Spleen (tissue), 11 donors: ENCODE measurements around the gene PCCB. TPM values are rescaled to one million over a fixed set of nuclear protein-coding genes. Genes with fewer than 3 reads are reported as not detected.
"Not testable (repeated sequence)": the region's sequence is repeated elsewhere in the genome, so short reads cannot be mapped to it uniquely, and the experiment has no call there.

Source experiments
- DNase-seq: peaks from one replicate; pipeline ENCODE4 v3.0.0-alpha.2; 2020
- H3K27ac ChIP-seq, 8 donors: fragments of 200-600 bp; sonication (generic) in 7 of 8; 1 replicate in 4 of 8; 2 replicates in 4 of 8; pipeline versions ENCODE4 v1.5.0 to v1.8.0; 2016 to 2021; ENCODE audit warnings: inconsistent platforms in 4 of 8, mild to moderate bottlenecking in 4 of 8, moderate library complexity in 1 of 8
- H3K27me3 ChIP-seq, 7 donors: fragments of 200-600 bp; sonication (generic) in 6 of 7; replicated peaks in 1 of 7; 1 replicate in 4 of 7; 2 replicates in 3 of 7; pipeline versions ENCODE4 v1.5.0 to v1.8.0; 2016 to 2021; ENCODE audit warnings: inconsistent platforms in 3 of 7, mild to moderate bottlenecking in 1 of 7
- H3K36me3 ChIP-seq, 6 donors: fragments of 200-600 bp; sonication (generic) in 5 of 6; 1 replicate in 4 of 6; 2 replicates in 2 of 6; pipeline versions ENCODE4 v1.5.0 to v1.8.0; 2016 to 2021; ENCODE audit warnings: inconsistent platforms in 2 of 6
- H3K4me1 ChIP-seq, 6 donors: fragments of 200-600 bp; sonication (generic) in 5 of 6; 1 replicate in 3 of 6; 2 replicates in 3 of 6; pipeline versions ENCODE4 v1.5.0 to v1.8.0; 2016 to 2021; ENCODE audit warnings: inconsistent platforms in 3 of 6
- H3K4me3 ChIP-seq, 8 donors: fragments of 200-600 bp; sonication (generic) in 7 of 8; 1 replicate in 4 of 8; 2 replicates in 4 of 8; pipeline versions ENCODE4 v1.5.0 to v1.8.0; 2016 to 2021; ENCODE audit warnings: inconsistent platforms in 4 of 8, mild to moderate bottlenecking in 4 of 8, moderate library complexity in 2 of 8
- H3K9me3 ChIP-seq, 8 donors: fragments of 200-600 bp; sonication (generic) in 7 of 8; 1 replicate in 4 of 8; 2 replicates in 4 of 8; pipeline versions ENCODE4 v1.5.0 to v1.8.0; 2016 to 2021; ENCODE audit warnings: inconsistent platforms in 4 of 8
- CTCF ChIP-seq, 11 experiments: fragments of 200-600 bp in 7 of 11; fragments of 450-650 bp in 4 of 11; sonication (generic) in 4 of 11; IDR thresholded peaks in 8 of 11; conservative IDR thresholded peaks in 3 of 11; 1 replicate in 7 of 11; 2 replicates in 4 of 11; pipeline versions ENCODE4 v1.4.0 to v1.8.0; 2016 to 2021; ENCODE audit warnings: antibody characterized with exemption in 11 of 11, inconsistent platforms in 4 of 11, mild to moderate bottlenecking in 1 of 11
- POLR2A ChIP-seq, 3 donors: fragments of 450-650 bp; IDR thresholded peaks; one replicate each; pipeline ENCODE4 v1.5.1; 2017; ENCODE audit warnings: antibody characterized with exemption in 3 of 3, mild to moderate bottlenecking in 1 of 3
- POLR2AphosphoS5 ChIP-seq, 3 donors: sonication (generic); formaldehyde crosslinking; IDR thresholded peaks; one replicate each; pipeline ENCODE4 v1.5.1; 2017; ENCODE audit warnings: antibody characterized with exemption in 3 of 3
- WGBS, 5 donors: extraction: QIAGEN DNeasy Blood & Tissue Kit in 3 of 5; methylation state at CpG; one replicate each; pipeline versions ENCODE4 v1.1.5 to v1.1.7; 2013 to 2018; 5-methylcytosine and 5-hydroxymethylcytosine counted together
- intact Hi-C: fragments of 100-400 bp; cut with DNase I; formaldehyde crosslinking; loops from one replicate; pipeline ENCODE4 v1.15.0; 2023; ENCODE audit warnings: low total_unique reads
- polyA plus RNA-seq, 3 donors: library from polyadenylated mRNA; stranded (reverse); fragments of 200-250 nt; gene quantifications; one replicate each; pipeline ENCODE4 v1.2.1, GENCODE V29; 2013
- total RNA-seq, 7 donors: library from RNA; depleted of rRNA in 3 of 7; stranded (reverse); fragments of >200 nt in 3 of 7; fragmentation: NEBNext Ultra II Directional in 4 of 7; extraction: Animal tissue kit (Norgen Biotek cat#: 25700) in 4 of 7; gene quantifications; one replicate each; pipeline versions ENCODE4 v1.1.0 to v1.2.1, GENCODE V29; 2016 to 2021
- donor health status: healthy with polysubstance abuse.
- donor health status: DM: no; HTN: no; CAD: no; lungs with moderate emphysema.
- donor health status: DM: no; HTN: no; CAD: no.
- donor health status: Bipolar disorder and iron deficiency.
- donor health status: healthy.
- donor health status: DM: no; HTN: no; CAD: no.
- donor health status: DM: yes; HTN: yes; CAD: no.

PCCB gene
- total and polyA plus RNA-seq, 10 donors, result 11.9 to 24.7 (median 19.9) TPM

GRCh38 chr3:136267235-136267634 is 17.1 kb downstream of the PCCB start:
- intact Hi-C loops, result no loop called here
- Histone ChIP-seq H3K36me3 (peaks cover 0 to 74% (median 19%) of the 10 kb centered on the region in 6 donors), H3K27me3 (no peaks in the 10 kb centered on the region), H3K9me3 (no peaks in the 10 kb centered on the region), H3K4me1 (peaks cover 0 to 2% (median 0%) of the 10 kb centered on the region in 6 donors), H3K4me3 (no peak overlapping the region), H3K27ac (no peak overlapping the region)
- DNase-seq, result no peak
- 92 to 99% (median 97%) methylated on average over 6 of the region's 6 CpGs for WGBS, 5 donors
- TF ChIP-seq POLR2A (IDR thresholded peaks at IDR 0.05) (no peak), POLR2AphosphoS5 (IDR thresholded peaks at IDR 0.05) (no peak), CTCF (IDR thresholded peaks at IDR 0.05 in 8 of 11, conservative IDR thresholded peaks at IDR 0.05 in 3 of 11) (no peak)

- intact Hi-C loops, result no loop called here
- 89 to 97% (median 94%) methylated on average over 5 of the region's 5 CpGs for WGBS, 5 donors
- no peak overlapping the region for H3K27ac ChIP-seq
- no peak for DNase-seq
- H3K4me3 ChIP-seq, result no peak overlapping the region
- no peaks in the 10 kb centered on the region for H3K27me3 ChIP-seq
- H3K36me3 ChIP-seq, result peaks cover 0 to 58% (median 10%) of the 10 kb centered on the region in 6 donors
- TF ChIP-seq POLR2AphosphoS5 (IDR thresholded peaks at IDR 0.05) (no peak), POLR2A (IDR thresholded peaks at IDR 0.05) (no peak), CTCF (IDR thresholded peaks at IDR 0.05 in 8 of 11, conservative IDR thresholded peaks at IDR 0.05 in 3 of 11) (no peak)
- H3K4me1 ChIP-seq, result peaks cover 0 to 4% (median 0%) of the 10 kb centered on the region in 6 donors
- no peaks in the 10 kb centered on the region for H3K9me3 ChIP-seq
These were observed 20.0 kb downstream of the PCCB start for GRCh38 chr3:136270179-136270578.

- H3K4me3 ChIP-seq, H3K4me1 ChIP-seq, intact Hi-C loops, H3K9me3 ChIP-seq, H3K27ac ChIP-seq, H3K27me3 ChIP-seq, DNase-seq: not testable (repeated sequence)
- H3K36me3 ChIP-seq, result peaks cover 0 to 55% (median 8%) of the 10 kb centered on the region in 6 donors
- WGBS, 5 donors, result 91 to 96% (median 94%) methylated on average over 2 of the region's 2 CpGs
These were observed 21.5 kb downstream of the PCCB start for GRCh38 chr3:136271626-136272025.

- Histone ChIP-seq H3K9me3 (peaks cover 0 to 32% (median 28%) of the 10 kb centered on the region in 8 donors), H3K27ac (no peak overlapping the region), H3K27me3 (no peaks in the 10 kb centered on the region), H3K36me3 (peaks cover 0 to 67% (median 15%) of the 10 kb centered on the region in 6 donors), H3K4me1 (peaks cover 0 to 4% (median 0%) of the 10 kb centered on the region in 6 donors), H3K4me3 (no peak overlapping the region)
- WGBS, 5 donors, result 96 to 100% (median 98%) methylated on average over 4 of the region's 4 CpGs
- intact Hi-C loops, result no loop called here
- no peak for DNase-seq
- no peak for TF ChIP-seq POLR2AphosphoS5 (IDR thresholded peaks at IDR 0.05)
- TF ChIP-seq POLR2A (IDR thresholded peaks at IDR 0.05), result no peak
- no peak for TF ChIP-seq CTCF (IDR thresholded peaks at IDR 0.05 in 8 of 11, conservative IDR thresholded peaks at IDR 0.05 in 3 of 11)
These were observed 26.1 kb downstream of the PCCB start for GRCh38 chr3:136276049-136276755.
